Measurements from ENCODE around the gene NFE2L3.

- no peak for TF ChIP-seq CTCF (conservative IDR thresholded peaks at IDR 0.05 in 1 of 2, IDR thresholded peaks at IDR 0.05 in 1 of 2; ENCODE audit: extremely low read depth in 1 of 2, insufficient read depth in 1 of 2, low read depth in 1 of 2, low read length in 2 of 2)
- no peak for TF ChIP-seq EZH2 (IDR thresholded peaks at IDR 0.05; ENCODE audit: borderline replicate concordance, low read length)
Measured at GRCh38 chr7:26147030-26147429, 5.0 kb upstream of the NFE2L3 start.

All from mammary epithelial cell (primary cell).